Testis (tissue), 3 donors: Measurements from ENCODE around the gene ELMO2. TPM values are rescaled to one million over a fixed set of nuclear protein-coding genes. Genes with fewer than 3 reads are reported as not detected.
"Not testable (repeated sequence)": the region's sequence is repeated elsewhere in the genome, so short reads cannot be mapped to it uniquely, and the experiment has no call there.

Experiments used
- DNase-seq: peaks from one replicate; pipeline ENCODE4 v3.0.0-alpha.2; 2019
- H3K27ac ChIP-seq, 2 donors: fragments of 200-600 bp; sonication (generic); one replicate each; pipeline ENCODE4 v1.5.1; 2019
- H3K27me3 ChIP-seq: fragments of 200-600 bp; sonication (generic); one replicate; pipeline ENCODE4 v1.5.1; 2019
- H3K36me3 ChIP-seq: fragments of 200-600 bp; sonication (generic); one replicate; pipeline ENCODE4 v1.5.1; 2017; ENCODE audit warnings: low read depth; ENCODE audit errors: missing control alignments
- H3K4me1 ChIP-seq: fragments of 200-600 bp; sonication (generic); one replicate; pipeline ENCODE4 v1.5.1; 2019
- H3K4me3 ChIP-seq, 2 donors: fragments of 200-600 bp; sonication (generic); one replicate each; pipeline ENCODE4 v1.5.1; 2017 to 2019
- H3K9me3 ChIP-seq: fragments of 200-600 bp; sonication (generic); one replicate; pipeline ENCODE4 v1.5.1; 2017
- CTCF ChIP-seq, 3 experiments: fragments of 450-650 bp in 2 of 3; fragments of 200-600 bp in 1 of 3; sonication (generic) in 1 of 3; IDR thresholded peaks; one replicate each; pipeline ENCODE4 v1.5.1; 2016 to 2019; ENCODE audit warnings: antibody characterized with exemption in 3 of 3, mild to moderate bottlenecking in 2 of 3, moderate library complexity in 1 of 3
- POLR2A ChIP-seq: fragments of 450-650 bp; IDR thresholded peaks from one replicate; pipeline ENCODE4 v1.6.1; 2017; ENCODE audit warnings: antibody characterized with exemption, mild to moderate bottlenecking, moderate library complexity
- WGBS, 2 donors: methylation state at CpG; one replicate each; pipeline ENCODE4 v1.1.5; 2018; 5-methylcytosine and 5-hydroxymethylcytosine counted together
- intact Hi-C: fragments of 100-400 bp; cut with DNase I; formaldehyde crosslinking; loops from one replicate; pipeline ENCODE4 v1.15.1; 2023; ENCODE audit warnings: low total_unique reads
- polyA plus RNA-seq: library from polyadenylated mRNA; stranded (reverse); fragments of 350-450 nt; fragmentation: Illumina TruSeq; extraction: RNeasy Lipid Tissue Mini Kit (QIAGEN cat#74804); gene quantifications from one replicate; pipeline ENCODE4 v1.2.3, GENCODE V29; 2014; ENCODE audit warnings: low read depth, low replicate concordance; ENCODE audit not compliant: insufficient read depth
- total RNA-seq, 2 donors: library from RNA; depleted of rRNA; stranded (reverse); fragments of >200 nt; gene quantifications; one replicate each; pipeline ENCODE4 v1.2.3, GENCODE V29; 2016

Gene ELMO2
- total and polyA plus RNA-seq, 3 donors from 2014 or later: 78.8 to 128 (median 120) TPM

- no peak overlapping the region for H3K4me3 ChIP-seq
- DNase-seq: no peak
- intact Hi-C loops: no loop called here
- TF ChIP-seq POLR2A: no peak
- no peak for TF ChIP-seq CTCF (IDR thresholded peaks at IDR 0.05)
- H3K4me1 ChIP-seq: peaks cover 12% of the 10 kb centered on the region
- no peaks in the 10 kb centered on the region for H3K36me3 ChIP-seq
- H3K27ac ChIP-seq: no peak overlapping the region
- H3K9me3 ChIP-seq: no peaks in the 10 kb centered on the region
- WGBS, 2 donors: 76 to 88% methylated on average over 6 of the region's 6 CpGs
- H3K27me3 ChIP-seq: no peaks in the 10 kb centered on the region
These were observed 12.4 kb downstream of the ELMO2 start for GRCh38 chr20:46393967-46394366.

GRCh38 chr20:46388937-46389336, 17.5 kb downstream of the ELMO2 start:
- Histone ChIP-seq H3K4me3 (no peak overlapping the region), H3K4me1 (no peaks in the 10 kb centered on the region), H3K27me3 (no peaks in the 10 kb centered on the region), H3K27ac (no peak overlapping the region), H3K9me3 (no peaks in the 10 kb centered on the region), H3K36me3 (no peaks in the 10 kb centered on the region)
- no peak for DNase-seq
- intact Hi-C loops: no loop called here
- 74 to 91% methylated on average over 10 of the region's 10 CpGs for WGBS, 2 donors
- TF ChIP-seq POLR2A (no peak), CTCF (IDR thresholded peaks at IDR 0.05) (no peak)

GRCh38 chr20:46388201-46388836, 18.1 kb downstream of the ELMO2 start:
- H3K36me3 ChIP-seq: no peaks in the 10 kb centered on the region
- 89 to 90% methylated on average over 5 of the region's 5 CpGs for WGBS, 2 donors
- no peaks in the 10 kb centered on the region for H3K9me3 ChIP-seq
- no peak overlapping the region for H3K27ac ChIP-seq
- H3K4me3 ChIP-seq: no peak overlapping the region
- no peaks in the 10 kb centered on the region for H3K27me3 ChIP-seq
- no peaks in the 10 kb centered on the region for H3K4me1 ChIP-seq
- TF ChIP-seq CTCF (IDR thresholded peaks at IDR 0.05): no peak
- no peak for TF ChIP-seq POLR2A
- DNase-seq: no peak
- intact Hi-C loops: no loop called here

- H3K27ac ChIP-seq, H3K4me3 ChIP-seq, H3K36me3 ChIP-seq, H3K27me3 ChIP-seq, H3K4me1 ChIP-seq, DNase-seq, H3K9me3 ChIP-seq, intact Hi-C loops: not testable (repeated sequence)
- WGBS, 2 donors: 87 to 88% methylated on average over 3 of the region's 3 CpGs
These were observed 19.4 kb downstream of the ELMO2 start for GRCh38 chr20:46387054-46387453.

- no peak for DNase-seq
- TF ChIP-seq POLR2A: no peak
- no peak for TF ChIP-seq CTCF (IDR thresholded peaks at IDR 0.05)
- Histone ChIP-seq H3K36me3 (no peaks in the 10 kb centered on the region), H3K9me3 (no peaks in the 10 kb centered on the region), H3K27me3 (no peaks in the 10 kb centered on the region), H3K4me1 (peaks cover 15% of the 10 kb centered on the region), H3K27ac (no peak overlapping the region), H3K4me3 (no peak overlapping the region)
- WGBS, 2 donors: 81 to 88% methylated on average over 2 of the region's 2 CpGs
- intact Hi-C loops: no loop called here
These were observed 27.9 kb downstream of the ELMO2 start for GRCh38 chr20:46378412-46379009.
